ENCODE results near the gene COL2A1. TPM values are rescaled to one million over a fixed set of nuclear protein-coding genes. Genes with fewer than 3 reads are reported as not detected.

The COL2A1 gene
- total RNA-seq, 4 donors from 2014 or later, result 0.15 to 1.9 TPM; not detected in 2

DNA sequence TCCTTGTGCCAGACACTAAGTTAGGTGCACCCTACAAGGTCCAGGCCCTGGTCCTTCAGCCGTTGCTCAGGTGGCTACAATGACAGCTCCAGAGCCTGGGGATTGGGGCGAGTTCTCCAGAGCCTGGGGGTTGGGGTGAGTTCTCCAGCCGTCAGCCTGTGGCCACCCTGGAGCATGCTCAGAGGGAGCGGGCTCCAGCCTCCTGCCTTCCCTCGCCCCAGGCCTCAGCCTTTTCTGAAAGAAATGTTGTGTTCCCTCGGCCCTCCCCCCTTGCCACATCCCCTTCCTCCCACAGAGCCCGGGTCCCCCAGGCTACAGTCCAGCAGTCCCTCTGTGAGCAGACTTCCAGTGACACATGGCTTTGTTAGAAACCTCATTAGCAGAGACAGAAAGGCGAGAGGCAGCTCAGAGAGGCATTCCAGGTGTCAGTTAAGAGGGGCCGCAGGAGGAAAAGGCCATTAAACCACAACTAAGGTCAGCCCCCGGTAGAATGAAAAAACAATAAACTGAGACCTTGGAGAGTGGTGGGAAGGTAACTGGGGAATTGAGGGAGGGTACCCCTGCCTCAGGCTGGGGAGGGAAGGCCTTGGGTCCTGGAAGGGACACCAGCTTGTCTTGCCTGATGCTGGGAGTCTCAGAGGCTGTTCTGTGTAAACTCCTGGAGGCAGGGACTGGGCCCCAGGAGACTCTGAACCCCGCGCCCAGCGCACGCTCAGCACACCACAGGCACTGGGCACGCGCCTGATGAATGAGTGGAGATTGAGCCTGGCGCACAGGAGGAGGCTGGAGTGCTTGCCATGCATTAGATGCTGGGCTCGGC is 23.1 kb upstream of the COL2A1 start:
- no peak overlapping the region for H3K27ac ChIP-seq
- no peak overlapping the region for H3K4me3 ChIP-seq
- no peaks in the 10 kb centered on the region for H3K27me3 ChIP-seq
- no peak for TF ChIP-seq CTCF (IDR thresholded peaks at IDR 0.05)
- no peak for TF ChIP-seq POLR2A (IDR thresholded peaks at IDR 0.05)
- DNase-seq, result no peak
- no peaks in the 10 kb centered on the region for H3K4me1 ChIP-seq
- H3K36me3 ChIP-seq, result no peaks in the 10 kb centered on the region
- no peaks in the 10 kb centered on the region for H3K9me3 ChIP-seq
- intact Hi-C loops (cut with DNase I; ENCODE audit: low total_unique reads), result no loop called here

DNA sequence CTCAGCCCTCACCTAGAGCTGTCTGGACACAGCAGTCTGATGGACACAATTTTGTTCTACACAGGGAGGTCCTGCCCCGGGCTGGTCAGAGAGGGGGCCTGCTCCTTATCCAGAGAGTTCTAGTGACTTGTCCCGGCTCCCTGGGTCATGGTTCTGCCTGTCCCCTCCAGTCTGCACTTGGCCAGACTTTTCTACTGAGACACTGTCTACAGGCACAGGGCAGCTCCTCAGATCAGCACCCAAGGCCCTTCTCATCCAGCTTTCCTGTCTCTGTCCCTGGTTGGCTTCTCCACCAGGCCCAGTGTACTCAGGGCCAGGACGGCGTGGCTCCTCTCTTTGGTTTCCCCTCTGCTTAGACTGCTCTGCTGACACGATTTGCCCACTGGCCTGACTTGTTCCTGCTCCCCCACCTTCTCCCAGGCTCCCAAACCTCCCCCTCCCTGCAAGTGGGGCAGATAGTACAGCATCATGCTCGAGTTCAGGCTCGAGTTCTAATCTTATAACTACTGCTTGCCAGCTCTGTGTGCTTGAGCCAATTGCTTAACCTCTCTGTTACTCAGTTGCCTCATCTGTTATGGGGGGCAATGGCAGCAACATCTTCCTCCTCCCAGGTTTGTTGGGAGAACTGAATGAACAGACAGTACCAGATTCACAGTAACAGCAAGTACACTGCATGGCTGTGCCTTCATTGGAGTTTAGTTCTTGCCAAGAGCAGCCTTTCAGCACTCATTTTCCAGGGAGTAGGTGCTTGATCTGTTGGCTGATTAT is 22.0 kb upstream of the COL2A1 start:
- no peaks in the 10 kb centered on the region for H3K4me1 ChIP-seq
- H3K36me3 ChIP-seq, result no peaks in the 10 kb centered on the region
- DNase-seq, result no peak
- no peak overlapping the region for H3K27ac ChIP-seq
- H3K9me3 ChIP-seq, result no peaks in the 10 kb centered on the region
- no peak for TF ChIP-seq POLR2A (IDR thresholded peaks at IDR 0.05)
- TF ChIP-seq CTCF (IDR thresholded peaks at IDR 0.05), result no peak
- intact Hi-C loops (cut with DNase I; ENCODE audit: low total_unique reads), result no loop called here
- H3K4me3 ChIP-seq, result no peak overlapping the region
- peaks cover 0 to 4% of the 10 kb centered on the region in 2 donors for H3K27me3 ChIP-seq

GRCh38 chr12:48025281-48025680 is 21.0 kb upstream of the COL2A1 start:
- H3K4me3 ChIP-seq, result no peak overlapping the region
- H3K27ac ChIP-seq, result no peak overlapping the region
- TF ChIP-seq CTCF (IDR thresholded peaks at IDR 0.05) (no peak), POLR2A (IDR thresholded peaks at IDR 0.05) (no peak)
- no peaks in the 10 kb centered on the region for H3K4me1 ChIP-seq
- DNase-seq, result no peak
- H3K9me3 ChIP-seq, result no peaks in the 10 kb centered on the region
- no peaks in the 10 kb centered on the region for H3K36me3 ChIP-seq
- H3K27me3 ChIP-seq, result peaks cover 0 to 4% of the 10 kb centered on the region in 2 donors
- intact Hi-C loops (cut with DNase I; ENCODE audit: low total_unique reads), result no loop called here

DNA sequence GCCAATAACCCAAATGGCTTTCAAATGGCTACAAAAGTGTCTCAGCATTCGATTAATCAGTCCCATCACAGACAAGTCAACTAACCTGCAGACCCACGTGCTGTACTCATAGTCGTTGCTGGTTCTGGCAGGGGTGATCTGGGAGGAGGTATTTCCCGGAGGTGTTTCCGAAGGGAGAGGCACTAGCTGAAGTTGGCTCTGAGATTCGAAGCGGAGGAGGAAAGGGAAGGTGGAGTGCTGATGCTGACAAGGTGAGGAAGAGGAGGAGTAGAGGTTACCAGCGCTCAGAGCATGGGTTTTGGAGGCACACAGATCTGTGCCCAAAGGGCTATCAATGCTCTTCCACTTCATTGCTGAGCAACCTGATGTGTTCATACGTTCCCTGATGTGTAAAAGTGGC is 20.5 kb upstream of the COL2A1 start:
- no peak for TF ChIP-seq CTCF (IDR thresholded peaks at IDR 0.05)
- TF ChIP-seq POLR2A (IDR thresholded peaks at IDR 0.05), result no peak
- H3K27me3 ChIP-seq, result peaks cover 0 to 4% of the 10 kb centered on the region in 2 donors
- no peak overlapping the region for H3K4me3 ChIP-seq
- DNase-seq, result no peak
- H3K9me3 ChIP-seq, result no peaks in the 10 kb centered on the region
- no peaks in the 10 kb centered on the region for H3K4me1 ChIP-seq
- intact Hi-C loops (cut with DNase I; ENCODE audit: low total_unique reads), result no loop called here
- H3K27ac ChIP-seq, result no peak overlapping the region
- no peaks in the 10 kb centered on the region for H3K36me3 ChIP-seq

DNA sequence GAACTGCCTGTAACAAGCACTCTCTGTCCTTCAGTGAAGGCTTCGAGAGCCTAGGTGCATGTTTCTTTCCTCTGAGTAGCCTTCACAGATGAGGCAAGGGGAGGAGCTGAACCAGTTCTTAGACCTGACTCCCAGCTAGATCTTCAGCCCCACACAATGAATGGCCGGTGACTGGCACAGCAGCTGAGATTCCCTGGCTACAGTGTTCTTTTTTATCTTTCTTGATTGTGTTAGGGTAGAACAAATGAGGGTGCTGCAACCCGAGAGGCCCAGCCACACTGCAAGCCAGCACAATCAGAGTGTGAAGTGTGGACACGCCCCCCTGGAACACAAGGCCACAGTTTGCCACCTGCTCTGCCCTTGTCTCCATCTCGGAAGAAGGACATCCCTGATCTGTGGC is 19.1 kb upstream of the COL2A1 start:
- H3K9me3 ChIP-seq, result no peaks in the 10 kb centered on the region
- DNase-seq, result no peak
- no peak overlapping the region for H3K27ac ChIP-seq
- no peaks in the 10 kb centered on the region for H3K36me3 ChIP-seq
- H3K4me1 ChIP-seq, result no peaks in the 10 kb centered on the region
- peaks cover 0 to 4% of the 10 kb centered on the region in 2 donors for H3K27me3 ChIP-seq
- intact Hi-C loops (cut with DNase I; ENCODE audit: low total_unique reads), result no loop called here
- no peak overlapping the region for H3K4me3 ChIP-seq
- TF ChIP-seq POLR2A (IDR thresholded peaks at IDR 0.05) (no peak), CTCF (IDR thresholded peaks at IDR 0.05) (no peak)

Measured in uterus (tissue), 4 donors.